Brain microvascular endothelial cell (primary cell): ENCODE measurements around the gene SMAD3.

Source experiments
- DNase-seq: peaks from one replicate; pipeline ENCODE4 v3.0.0-alpha.2; 2020
- H3K27ac ChIP-seq: fragments of 250-450 bp; sonication (Bioruptor Pico); 2 replicates; pipeline ENCODE4 v1.5.1; 2020; ENCODE audit warnings: mild to moderate bottlenecking, moderate library complexity
- H3K27me3 ChIP-seq: fragments of 250-450 bp; sonication (Bioruptor Pico); replicated peaks from 2 replicates; pipeline ENCODE4 v1.5.1; 2020; ENCODE audit warnings: mild to moderate bottlenecking
- H3K36me3 ChIP-seq: fragments of 250-450 bp; sonication (Bioruptor Pico); replicated peaks from 2 replicates; pipeline ENCODE4 v1.5.1; 2020; ENCODE audit warnings: mild to moderate bottlenecking
- H3K4me3 ChIP-seq: 2 replicates; pipeline ENCODE4 v1.5.1; 2011; ENCODE audit warnings: low read depth, mild to moderate bottlenecking, control low read depth, low read length, moderate library complexity
- in situ Hi-C: cut with HindIII; loops from 2 replicates; pipeline ENCODE4 v1.10.0; 2017; ENCODE audit warnings: low sequenced_read_pairs, low pct_ligation_motif_present
- TF ChIP-seq, protein P1 (sequence below): IDR thresholded peaks from 2 replicates; pipeline ENCODE4 v1.5.1; 2011; ENCODE audit warnings: low read depth, mild to moderate bottlenecking, moderate library complexity, low read length, control low read depth, inconsistent platforms; ENCODE audit errors: missing control alignments

SMAD3 gene

DNA sequence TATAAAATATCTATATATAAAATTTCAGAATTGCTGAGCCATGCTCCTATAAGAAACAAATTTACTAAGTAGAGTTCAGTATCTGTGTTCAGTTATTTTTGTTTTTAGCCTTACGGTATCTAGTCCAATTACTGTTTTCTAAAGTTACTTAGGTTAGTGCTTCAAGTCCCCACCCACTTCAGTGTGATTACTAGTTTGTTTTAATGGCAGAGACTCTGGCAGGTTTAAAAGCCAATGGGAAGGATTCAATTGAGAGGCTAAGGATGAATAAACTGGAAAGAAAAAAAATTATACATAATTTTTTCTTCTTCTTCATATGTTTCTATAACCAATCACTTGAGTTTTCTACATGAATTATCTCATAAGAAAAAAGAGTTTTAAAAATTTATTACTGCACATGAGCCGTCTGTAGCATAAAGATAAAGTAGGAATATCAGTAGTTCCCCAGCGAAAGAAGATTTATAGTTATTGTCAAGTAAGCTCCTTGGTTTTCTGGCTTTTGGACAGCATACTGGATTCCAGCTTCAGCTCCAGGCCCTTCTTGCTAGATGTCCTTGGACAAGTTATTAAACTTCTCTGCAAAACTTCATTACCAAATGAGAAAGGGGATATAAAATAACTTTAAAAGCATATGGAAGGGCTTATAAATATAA, 142.3 kb downstream of the SMAD3 start:
- Histone ChIP-seq H3K36me3 (peaks cover 21% of the 10 kb centered on the region), H3K27me3 (no peaks in the 10 kb centered on the region), H3K4me3 (no peak overlapping the region), H3K27ac (no peak overlapping the region)
- DNase-seq = no peak
- TF ChIP-seq, protein P1, sequence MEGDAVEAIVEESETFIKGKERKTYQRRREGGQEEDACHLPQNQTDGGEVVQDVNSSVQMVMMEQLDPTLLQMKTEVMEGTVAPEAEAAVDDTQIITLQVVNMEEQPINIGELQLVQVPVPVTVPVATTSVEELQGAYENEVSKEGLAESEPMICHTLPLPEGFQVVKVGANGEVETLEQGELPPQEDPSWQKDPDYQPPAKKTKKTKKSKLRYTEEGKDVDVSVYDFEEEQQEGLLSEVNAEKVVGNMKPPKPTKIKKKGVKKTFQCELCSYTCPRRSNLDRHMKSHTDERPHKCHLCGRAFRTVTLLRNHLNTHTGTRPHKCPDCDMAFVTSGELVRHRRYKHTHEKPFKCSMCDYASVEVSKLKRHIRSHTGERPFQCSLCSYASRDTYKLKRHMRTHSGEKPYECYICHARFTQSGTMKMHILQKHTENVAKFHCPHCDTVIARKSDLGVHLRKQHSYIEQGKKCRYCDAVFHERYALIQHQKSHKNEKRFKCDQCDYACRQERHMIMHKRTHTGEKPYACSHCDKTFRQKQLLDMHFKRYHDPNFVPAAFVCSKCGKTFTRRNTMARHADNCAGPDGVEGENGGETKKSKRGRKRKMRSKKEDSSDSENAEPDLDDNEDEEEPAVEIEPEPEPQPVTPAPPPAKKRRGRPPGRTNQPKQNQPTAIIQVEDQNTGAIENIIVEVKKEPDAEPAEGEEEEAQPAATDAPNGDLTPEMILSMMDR = no peak
- in situ Hi-C loops = no loop called here

DNA sequence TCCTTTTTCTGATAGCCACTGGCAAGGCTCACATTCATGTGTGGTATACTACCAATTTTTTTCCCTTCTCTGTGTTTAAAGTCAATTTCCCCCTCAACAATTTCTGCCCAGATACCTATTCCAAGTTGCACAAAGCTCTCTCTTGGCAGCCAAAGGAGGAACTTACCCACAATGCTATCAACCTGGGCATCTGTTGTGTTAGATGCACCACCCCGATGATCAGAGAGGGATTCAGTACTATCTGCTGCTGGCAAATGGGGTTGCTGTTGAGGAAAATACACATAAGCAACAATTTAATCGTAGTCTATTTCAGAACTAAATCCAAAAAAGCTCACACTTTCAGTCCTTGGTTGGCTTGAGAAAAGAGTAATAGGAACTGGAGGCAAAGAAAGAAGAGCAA, 143.0 kb downstream of the SMAD3 start:
- TF ChIP-seq, protein P1 = no peak
- in situ Hi-C loops = no loop called here
- no peak for DNase-seq
- no peak overlapping the region for H3K4me3 ChIP-seq
- no peak overlapping the region for H3K27ac ChIP-seq
- no peaks in the 10 kb centered on the region for H3K27me3 ChIP-seq
- H3K36me3 ChIP-seq = peaks cover 17% of the 10 kb centered on the region

DNA sequence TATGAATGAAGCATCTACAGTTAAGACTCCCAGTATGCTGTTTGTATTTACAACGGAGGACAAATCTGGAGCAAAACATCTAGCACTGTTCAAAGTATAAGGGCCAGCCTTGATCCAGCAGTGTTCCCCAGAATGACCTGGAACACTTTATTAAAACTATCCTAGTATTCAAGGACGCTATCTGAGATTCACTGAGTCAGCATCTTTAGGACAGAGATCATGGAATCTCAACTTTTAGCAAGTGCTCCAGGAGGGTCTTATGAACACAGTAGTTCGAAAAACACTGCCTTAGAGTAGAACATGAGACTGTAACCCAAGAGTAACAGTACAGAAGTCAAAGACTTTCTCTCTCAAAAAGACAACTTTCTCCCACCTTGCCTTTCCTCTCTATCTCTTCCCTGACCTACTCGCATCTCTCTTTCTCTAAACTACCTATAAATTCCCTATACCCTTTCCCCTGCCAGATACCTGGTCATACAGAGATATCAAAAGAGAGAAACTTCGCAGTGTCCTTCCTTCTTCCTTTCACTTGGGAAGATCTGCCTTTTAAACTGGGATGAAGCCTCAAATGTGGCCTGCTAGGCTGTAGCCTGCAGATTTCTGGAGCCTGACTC, 145.3 kb downstream of the SMAD3 start:
- in situ Hi-C loops = no loop called here
- H3K36me3 ChIP-seq = peaks cover 14% of the 10 kb centered on the region
- H3K4me3 ChIP-seq = no peak overlapping the region
- TF ChIP-seq, protein P1 = no peak
- H3K27me3 ChIP-seq = no peaks in the 10 kb centered on the region
- H3K27ac ChIP-seq = no peak overlapping the region
- no peak for DNase-seq

DNA sequence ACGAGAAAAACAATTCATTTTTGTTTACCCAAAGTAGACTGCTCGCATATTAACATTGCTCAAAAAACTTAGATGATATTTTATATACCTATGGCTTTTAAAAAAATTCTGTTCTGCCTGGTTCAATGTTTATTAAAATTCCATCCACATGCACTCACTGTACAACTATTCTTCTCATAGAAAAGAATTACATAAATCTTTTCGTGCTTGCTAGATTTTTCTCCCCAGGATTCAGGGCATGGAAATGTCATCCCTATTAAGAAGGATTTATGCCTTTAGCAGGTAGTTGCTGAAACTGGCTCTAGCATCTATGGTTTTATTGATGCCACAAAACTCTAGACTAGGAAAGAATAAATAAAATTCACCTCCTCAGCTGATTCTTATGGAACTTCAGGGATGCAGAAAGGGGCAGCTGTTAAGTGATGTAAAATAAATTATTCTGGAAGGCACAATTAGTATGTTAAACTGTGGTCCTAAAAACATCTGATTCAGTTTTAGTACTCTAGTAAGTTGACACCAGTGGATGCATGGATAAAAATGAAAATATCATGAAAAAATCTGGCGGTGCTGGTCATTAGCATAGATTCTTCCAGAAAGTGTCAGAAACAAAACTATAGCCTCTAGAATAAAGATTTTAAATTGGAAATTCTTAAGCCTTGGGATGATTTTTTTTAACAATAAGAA, 147.4 kb downstream of the SMAD3 start:
- Histone ChIP-seq H3K27me3 (no peaks in the 10 kb centered on the region), H3K4me3 (no peak overlapping the region), H3K36me3 (peaks cover 6% of the 10 kb centered on the region), H3K27ac (no peak overlapping the region)
- DNase-seq = no peak
- in situ Hi-C loops = no loop called here
- TF ChIP-seq, protein P1 = no peak

DNA sequence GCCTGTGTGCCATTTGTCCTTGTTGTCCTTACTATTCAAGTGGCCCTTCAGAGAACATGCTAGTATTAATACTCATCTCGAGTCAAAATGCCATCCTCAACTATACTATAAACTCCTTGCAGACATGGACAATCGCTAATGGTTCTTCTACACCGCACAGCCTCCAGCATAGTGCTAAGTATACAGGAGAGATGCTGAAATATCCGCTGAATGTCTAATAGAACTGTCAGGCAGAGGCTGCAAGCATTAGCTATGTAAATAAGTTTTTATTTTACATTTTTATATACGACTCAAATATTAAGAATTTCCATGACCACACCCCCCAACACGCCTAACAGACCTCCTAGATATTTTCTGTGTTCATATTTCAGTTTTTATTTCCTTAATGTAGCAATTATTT, 149.7 kb downstream of the SMAD3 start:
- H3K4me3 ChIP-seq = no peak overlapping the region
- no peak for DNase-seq
- H3K27me3 ChIP-seq = no peaks in the 10 kb centered on the region
- no peaks in the 10 kb centered on the region for H3K36me3 ChIP-seq
- in situ Hi-C loops = no loop called here
- TF ChIP-seq, protein P1 = no peak
- H3K27ac ChIP-seq = no peak overlapping the region
